IPS DF 4.7 (cell line): ENCODE measurements around the gene TSPEAR.

Experiments used
- DNase-seq: peaks from one replicate; pipeline ENCODE4 v3.0.0-alpha.2; 2013; ENCODE audit warnings: low spot score; ENCODE audit errors: extremely low read depth

Gene TSPEAR

DNA sequence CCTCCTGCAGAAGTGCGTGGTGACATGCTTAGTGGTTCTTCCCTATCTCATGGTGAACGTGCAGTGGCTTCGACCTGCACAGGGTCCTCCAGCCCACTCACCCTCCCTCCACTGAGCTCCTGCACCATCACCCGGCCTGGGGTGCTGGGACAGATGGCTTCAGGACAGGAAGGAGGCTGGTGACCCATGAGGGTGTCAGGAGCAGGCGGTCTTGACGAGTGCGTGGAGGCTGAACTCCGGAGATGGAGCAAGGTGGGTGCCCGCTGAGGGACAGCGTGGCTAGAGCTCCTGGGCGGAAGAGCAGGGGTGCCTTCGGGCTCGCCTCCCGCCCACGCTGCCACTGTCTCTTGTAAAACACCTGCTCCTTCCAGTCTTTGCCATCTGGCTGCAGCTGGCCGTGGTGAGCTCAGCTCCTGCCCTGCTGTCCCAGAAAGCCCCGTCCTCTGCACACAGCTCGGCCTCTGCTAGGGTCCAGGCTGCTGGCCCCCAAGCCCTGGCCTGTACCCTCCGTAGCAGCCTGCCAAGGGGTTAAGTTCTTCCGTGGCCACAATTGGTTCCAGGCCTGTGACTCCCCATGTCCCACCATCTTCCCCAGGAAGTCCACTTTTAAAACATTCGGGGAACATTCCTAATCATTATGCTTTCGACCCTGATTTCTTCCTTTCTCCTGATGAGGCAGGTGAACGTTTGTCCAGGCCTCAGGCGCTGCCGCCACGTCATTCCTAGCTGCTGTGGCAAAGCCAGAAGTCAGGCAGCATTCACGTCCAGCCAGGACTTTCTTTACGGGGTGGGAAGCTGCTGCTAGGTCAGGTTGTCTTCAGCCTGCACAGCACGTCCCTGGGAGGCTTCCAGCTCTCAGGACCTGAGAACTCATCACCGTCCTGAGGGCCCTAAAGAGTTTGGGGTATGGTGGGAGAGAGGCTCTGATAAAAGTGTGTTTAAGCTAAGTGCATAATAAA lies 179.5 kb downstream of the TSPEAR start:
- DNase-seq: no peak

DNA sequence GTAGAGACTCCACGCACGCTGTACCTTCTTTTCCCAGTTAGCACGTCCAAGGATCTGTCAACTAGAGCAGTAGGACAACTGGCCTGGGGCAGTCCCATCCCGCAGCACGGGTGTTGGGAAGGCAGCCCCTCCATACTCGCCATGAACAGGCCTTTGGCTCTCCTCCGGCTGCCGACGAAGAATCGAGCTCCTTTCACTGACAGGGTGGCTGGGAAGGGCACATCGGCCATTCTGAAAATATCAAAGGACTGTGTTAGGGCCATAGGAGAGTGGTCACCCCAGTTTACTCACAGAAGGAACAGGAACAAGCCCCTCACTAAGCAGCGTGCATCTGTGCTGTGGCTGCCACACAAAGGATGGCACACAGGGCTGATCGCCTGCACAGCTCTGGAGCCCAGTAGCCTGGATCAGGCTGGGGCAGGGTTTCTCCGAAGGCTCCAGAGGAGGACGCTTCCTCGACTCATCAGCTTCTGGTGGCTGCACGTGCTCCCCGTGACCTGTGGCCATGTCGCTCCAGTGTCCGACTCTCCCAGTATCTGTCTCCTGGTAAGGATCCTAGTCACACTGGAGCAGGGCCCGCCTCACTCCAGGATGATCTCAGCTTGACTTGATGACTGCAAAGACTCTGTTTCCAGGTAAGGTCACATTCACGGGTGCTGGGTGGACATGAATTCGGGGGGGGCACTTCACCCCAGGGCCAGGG lies 180.3 kb downstream of the TSPEAR start:
- DNase-seq: no peak

DNA sequence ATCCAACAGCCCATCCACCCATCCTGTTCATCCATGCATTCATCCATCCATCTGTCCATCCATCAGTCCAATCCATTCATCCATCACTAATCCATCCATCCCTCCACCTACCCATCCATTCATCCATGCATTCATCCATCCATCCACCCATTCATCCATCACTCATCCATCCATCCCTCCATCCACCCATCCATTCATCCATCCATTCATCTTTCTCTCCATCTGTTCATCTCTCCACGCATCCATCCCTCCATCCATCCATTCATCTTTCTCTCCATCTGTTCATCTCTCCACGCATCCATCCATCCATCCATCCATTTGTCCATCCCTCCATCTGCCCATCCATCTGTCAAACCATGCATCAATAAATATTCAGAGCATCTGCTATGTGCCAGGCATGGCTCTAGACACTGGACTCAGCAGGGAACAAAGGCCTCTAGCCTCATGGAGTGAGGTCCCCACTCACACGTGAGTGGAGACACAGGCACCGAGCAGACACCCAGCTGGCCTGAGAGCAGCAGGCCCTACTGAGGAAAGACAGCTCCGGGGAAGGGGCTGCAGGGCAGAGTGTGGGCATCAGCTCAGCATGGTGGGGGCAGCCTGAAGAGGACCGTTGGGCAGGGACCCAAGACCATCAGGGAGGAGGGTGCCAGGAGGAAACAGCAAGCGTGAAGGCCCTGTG lies 181.0 kb downstream of the TSPEAR start:
- DNase-seq: no peak

DNA sequence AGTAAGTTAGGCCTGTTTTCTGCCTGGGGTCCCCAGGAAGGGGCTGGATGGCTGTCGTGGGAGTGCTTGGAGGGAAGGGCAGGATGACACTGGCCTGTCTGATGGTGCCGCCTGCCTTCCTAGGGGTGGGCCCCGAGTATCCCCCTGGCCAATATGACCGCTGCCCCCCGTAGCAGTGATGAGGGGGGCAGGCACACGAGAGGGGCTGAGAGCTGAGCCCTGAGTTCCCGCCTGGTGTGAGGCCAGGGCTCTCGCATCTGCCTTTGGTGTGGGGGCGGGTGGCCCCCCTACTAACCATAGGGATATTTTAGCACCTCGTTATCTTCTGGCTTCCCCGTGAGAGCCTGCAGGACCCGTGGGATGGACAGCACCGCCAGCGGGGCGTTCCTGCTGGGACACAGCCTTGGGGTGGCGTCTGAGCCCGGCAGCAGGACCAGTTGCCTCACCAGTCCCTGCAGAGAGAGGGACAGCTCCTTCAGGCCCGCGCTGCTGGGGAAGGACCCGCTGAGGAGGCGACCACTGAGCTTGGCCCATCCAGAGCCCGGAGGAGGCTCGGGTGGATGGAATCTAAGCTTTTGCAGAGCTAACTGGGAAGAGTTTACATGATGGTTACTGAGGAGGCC lies 181.8 kb downstream of the TSPEAR start:
- no peak for DNase-seq

DNA sequence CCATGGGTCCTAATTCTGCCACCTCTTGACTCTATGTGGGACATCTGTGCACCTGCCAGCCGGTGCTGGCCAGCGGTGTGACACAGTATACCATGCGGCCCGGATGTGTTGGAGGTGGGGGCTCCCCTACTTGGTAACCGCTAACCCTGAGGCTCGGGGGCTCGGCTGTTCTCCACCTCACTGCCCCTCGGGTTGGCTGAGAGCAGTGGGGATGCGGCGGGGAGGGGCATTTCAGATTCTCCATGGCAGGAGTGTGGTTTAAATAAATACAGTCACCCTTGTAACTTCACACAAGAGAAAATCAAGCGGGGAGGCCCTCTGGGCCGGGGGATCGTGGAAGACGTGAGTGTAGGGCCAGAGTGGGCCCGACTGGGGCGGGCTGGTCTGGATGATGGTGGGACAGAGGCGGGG lies 182.4 kb downstream of the TSPEAR start:
- DNase-seq: no peak

DNA sequence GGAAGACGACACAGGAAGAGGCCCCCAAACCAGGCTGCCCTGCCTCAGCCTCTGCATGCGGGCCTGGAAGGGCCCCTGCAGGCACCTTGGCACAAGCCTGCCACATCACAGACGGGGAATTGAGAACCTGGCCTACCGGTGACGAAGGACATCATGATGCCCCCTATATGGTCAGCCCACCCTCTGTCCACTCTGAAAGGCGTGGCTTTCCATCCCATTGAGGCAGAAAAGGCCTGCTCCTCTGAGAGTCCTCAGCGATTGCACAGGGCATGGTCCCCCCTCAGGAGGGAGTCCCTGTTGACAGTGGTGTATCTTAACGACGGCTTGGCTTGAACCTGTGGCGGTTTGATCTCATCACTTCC lies 182.8 kb downstream of the TSPEAR start:
- DNase-seq: no peak

DNA sequence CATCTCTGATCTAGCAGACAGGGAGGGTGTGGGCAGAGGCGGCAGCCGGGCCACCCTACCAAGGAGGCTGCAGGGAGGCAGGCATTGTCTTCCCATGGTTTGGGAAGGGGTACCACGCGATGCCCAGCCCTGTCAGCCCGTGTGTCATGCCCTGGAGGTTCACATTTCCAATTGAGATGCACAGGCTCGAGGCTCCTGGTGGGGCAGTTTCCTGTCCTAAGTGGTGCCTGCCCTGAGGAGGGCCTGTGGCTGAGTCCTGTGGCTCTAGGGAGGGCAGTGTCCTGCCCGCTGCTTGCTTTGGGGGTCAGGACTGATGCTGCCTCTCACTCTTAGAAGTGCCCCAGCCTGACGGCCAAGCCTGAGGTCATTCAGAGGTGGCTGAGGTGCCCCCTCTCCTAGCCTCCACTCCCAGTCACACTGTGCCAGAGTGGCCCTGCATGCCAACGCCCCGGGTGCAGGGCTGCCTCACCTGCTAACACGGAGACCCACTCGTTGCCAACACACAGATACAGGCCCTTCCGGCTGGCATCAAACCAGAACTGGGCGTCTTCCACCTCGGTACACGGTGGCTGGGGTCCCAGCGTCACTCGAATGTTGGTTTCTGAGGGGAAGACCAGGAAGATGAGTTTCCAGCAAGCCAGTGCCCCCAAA lies 183.3 kb downstream of the TSPEAR start:
- DNase-seq: no peak

DNA sequence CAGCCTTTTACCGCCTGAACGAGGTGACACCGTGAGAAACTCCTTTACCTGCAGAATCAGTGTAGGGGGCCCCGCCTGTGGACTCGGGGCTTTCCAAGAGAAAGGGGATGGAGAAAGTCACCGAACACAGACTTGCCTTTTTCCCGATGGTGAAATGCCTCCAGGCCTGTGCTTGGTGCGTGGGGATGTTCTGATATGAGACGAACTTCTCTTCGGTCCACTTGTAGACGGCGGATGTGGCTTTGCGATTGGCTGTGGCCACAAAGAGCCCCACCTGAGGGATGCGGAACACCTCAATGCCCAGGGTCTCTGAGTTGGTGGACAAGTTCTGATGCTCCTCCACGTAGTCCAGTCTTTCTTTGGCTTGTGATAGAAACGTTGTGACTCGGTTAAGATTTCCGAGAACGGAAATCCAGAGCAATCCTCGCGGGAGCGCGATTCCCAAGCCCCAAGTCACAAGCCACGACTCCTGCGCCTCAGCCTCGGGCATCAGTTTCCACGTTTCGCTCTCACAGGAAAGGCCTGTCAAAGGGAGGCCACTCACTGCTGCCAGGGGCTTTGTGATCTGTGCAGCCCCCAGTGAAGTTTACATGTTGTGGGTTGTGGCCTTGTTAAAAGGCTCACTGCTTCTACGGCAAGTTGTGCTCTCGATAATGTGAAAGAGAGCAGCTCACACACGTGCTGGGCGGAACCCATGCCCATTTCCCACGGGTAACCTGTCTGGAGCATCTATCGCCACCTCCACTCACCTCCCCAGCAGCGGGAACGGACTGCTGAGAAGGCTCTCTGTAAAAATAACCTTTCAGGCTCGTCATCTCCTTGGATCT lies 184.0 kb downstream of the TSPEAR start:
- no peak for DNase-seq

DNA sequence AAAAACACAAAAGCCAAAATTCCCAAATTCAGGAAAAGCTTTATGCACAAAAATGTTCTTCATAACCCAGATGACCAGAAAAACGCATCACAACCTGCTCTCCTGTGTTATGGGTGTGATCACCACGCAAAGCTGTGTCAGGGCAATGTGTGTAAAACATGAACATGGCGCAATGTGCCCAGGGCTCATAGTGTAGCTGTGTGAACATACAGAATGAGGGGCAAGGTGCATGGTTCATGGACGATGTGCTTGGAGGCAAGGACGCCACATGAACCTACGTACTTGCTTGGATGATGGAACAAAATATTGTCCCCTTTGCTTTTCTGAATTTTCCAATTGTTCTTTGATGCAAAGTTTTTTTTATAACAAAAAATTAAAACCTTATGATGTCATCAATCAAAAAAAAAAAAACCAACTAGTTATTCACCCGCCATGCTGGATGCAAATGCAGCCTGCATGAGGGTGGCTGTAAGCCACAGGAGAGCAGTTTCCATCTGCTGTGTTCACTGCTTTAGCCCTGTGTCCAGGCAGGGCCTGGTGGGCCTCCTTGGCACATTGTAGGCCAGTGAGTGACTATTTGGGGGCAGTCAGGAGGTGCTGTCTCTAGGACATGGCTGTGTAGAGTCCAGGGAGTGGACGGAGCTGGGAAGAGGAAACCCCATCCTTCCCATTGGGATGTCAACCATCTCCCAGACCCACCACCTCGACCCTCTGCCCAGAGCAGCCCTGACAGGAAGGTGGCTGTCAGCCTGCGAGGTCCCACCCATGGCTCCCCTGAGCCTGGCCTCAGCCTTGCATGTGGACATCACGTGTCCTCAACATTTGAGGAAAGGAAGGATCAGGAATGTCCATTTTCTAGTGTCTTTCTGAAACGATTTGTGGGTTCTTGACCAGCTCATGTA lies 185.0 kb downstream of the TSPEAR start:
- no peak for DNase-seq

DNA sequence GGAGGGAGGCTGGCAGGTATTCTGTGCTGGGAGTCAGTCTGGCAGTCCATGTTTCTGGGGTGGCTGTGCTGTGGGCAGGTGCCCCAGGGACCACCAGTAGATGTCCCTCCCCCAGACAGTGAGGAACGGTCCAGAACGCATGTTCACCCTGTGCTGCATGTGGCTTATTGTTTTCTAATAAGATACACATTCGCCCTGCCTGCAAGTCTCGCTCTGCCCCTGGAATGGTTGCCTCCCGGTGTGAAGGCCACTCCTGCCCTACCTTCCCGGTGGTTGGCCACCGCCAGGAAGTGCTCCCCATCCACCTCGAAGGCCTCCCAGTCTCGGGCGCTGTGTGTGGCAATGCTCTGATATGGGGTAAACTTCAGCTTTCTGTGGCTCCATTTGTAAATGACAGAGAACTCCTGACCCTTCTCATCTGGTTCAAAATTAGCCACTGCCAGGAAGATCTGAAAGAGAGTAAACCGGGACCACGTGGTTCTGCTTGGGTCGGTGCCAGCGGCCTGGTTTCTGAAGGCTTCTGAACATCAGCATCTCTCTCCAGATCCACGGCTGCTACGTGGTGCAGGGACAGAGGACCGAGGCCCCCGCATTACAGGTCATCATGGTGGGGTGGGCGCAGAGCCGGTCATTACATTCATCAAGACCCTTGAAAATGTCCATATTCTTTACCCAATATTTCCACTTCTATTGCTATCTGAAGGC lies 185.8 kb downstream of the TSPEAR start:
- DNase-seq: no peak

DNA sequence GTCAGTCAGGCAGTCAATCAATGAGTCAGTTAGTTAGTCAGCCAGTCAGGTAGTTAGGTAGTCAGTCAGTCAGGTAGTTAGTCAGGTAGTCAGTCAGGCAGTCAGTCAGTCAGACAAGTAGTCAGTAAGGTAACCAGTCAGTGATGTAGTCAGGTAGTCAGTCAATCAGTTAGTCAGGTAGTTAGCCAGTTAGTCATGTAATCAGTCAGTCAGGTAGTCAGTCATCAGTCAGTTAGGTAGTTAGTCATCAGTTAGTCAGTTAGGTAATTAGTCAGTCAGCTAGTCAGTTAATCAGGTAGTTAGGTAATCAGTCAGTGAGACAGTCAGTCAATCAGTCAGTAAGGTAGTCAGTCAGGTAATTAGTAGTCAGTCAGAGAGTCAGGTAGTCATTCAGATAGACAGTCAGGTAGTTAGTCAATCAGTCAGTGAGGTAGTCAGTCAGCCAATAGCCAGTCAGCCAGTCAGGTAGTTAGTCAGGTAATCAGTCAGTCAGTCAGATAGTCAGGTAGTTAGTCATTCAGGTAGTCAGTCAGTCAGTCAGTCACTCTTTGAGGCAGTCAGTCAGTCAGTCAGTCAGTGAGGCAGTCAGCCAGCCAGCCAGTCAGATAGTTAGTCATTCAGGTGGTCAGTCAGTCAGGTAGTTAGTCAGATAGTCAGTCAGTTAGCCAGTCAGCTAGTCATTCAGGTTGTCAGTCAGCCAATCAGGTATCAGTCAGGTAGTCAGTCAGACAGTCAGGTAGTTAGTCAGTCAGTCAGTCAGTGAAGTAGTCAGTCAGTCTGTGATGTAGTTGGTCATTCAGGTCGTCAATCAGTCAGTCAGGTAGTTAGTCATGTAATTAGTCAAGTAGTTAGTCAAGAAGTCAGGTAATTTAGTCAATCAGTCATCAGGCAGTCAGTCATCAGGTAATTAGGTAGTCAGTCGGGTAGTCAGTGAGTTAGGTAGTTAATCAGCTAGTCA lies 186.7 kb downstream of the TSPEAR start:
- DNase-seq: no peak

DNA sequence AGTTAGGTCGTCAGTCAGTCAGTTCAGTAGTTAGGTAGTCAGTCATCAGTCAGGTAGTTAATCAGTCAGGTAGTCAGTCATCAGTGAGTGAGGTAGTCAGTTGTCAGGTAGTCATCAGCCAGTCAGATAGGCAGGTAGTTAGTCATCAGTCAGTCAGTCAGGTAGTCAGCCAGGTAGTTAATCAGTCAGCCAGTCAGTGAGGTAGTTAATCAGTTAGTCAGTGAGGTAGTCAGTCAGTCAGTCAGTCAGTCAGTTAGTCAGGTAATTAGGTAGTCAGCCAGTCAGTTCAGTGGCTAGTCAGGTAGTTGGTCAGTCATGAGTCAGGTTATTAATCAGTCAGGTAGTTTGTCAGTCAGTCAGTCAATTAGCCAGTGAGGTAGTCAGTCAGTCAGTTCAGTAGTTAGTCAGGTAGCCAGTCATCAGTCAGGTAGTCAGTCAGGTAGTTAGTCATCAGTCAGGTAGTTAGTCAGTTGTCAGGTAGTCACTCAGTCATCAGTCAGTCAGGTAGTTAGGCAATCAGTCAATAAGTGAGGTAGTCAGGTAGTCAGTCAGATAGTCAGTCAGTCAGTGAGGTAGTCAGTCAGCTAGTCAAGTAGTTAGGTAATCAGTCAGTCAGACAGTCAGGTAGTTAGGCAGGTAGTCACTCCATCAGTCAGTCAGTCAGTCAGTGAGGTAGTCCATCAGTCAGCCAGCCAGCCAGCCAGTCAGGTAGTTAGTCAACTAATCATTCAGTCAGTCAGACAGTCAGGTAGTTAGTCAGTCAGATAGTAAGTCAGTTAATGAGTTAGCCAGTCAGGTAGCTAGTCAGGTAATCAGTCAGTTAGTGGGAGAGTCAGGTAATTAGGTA lies 187.6 kb downstream of the TSPEAR start:
- DNase-seq: no peak

DNA sequence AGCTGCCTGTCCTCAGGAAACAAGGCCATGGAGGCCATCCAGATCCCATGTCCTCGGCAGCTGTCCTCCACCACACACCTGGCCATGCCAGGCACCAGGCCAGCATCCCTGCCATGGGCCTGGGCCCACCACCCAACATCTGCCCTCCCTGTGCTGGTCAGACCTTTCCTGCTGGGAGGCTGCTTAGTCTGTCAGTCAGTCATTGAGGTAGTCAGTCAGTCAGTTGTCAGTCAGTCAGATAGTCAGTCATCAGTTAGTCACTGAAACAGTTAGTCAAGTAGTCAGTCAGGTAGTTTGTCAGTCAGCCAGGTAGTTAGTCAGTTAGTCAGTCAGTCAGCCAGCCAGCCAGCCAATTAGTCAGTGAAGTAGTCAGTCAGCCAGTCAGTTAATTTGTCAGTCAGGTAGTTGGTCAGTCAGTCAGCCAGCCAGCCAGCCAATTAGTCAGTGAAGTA lies 188.6 kb downstream of the TSPEAR start:
- no peak for DNase-seq

DNA sequence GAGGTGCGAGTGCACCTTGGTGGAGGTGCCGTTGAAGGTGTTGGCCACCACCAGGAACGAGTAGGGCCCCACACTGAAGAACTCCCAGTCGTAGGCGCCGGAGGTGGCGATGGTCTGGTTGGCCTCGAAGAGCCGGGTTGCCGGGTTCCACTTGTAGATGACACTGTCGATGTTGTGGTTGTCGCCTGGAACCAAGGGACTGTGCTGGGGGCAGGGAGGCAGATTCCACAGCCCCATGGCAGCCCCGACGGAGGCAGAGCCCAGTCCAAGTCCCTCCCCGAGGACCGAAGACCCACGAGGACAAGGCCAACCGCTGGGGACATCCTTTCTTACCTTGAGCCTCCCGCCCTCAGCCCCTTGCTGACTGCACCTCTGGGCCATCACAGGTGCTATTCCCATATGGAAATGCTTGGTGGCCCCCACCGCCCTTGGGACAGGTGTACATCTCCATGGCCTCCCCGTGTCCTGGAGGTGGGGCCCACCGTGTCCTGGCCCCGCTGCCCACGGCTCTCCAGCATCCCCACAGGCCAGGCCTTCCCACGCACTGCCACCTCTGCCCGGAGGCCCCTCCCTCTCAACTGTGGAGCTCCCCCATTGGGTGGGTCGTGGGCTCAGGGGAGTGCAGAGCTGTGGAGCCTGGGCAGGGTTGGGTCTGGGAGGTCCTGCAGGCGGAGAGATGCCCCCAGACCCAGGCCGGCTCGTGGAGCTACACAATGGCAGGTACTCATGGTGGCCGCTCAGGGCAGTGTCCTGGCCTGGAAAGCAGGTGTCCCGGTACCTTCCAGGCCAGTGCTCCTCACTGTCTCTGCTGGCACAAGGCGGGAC lies 189.2 kb downstream of the TSPEAR start:
- no peak for DNase-seq

DNA sequence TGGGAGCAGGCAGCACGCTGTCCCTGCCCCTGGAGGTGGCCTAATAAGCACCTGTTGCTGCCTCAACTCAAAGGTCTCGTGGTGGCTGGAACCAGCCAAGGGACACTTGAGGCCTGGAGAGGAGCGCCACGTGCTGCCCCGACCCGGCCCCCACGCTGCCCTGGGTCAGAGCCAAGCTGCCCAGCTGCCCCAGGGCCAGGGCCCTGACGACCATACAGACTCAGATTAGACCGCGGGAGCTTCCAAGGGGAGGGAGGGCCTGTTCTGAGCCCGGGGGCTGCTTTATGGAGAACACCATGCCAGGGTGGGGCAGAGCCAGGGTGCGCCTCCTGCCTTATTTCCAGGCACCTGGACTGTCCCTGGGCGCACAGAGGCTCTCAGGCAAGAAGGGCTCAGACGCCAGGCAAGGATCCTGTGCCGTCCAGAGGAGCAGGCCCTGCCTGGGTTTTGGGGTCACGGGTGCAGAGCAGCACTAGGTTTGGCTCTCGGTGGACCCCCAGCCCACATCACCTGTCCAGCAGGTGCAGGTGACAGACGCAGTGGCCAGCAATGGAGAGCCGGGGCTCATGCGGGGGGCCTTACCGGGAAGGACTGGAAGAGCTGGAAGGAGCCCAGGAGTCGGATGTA lies 190.0 kb downstream of the TSPEAR start:
- DNase-seq: no peak
